Measurements from ENCODE around the gene STMN3.

Gene STMN3

GRCh38 chr20:63682384-63683139 is 29.3 kb upstream of the STMN3 start:
- ChIA-PET CTCF (interaction anchor here (1.1 kb wide), 1 partner anchor 20 kb away, joined by 3 read pairs; no protein-coding TSS in a partner anchor), POLR2A (no interaction called here)
- no peak for DNase-seq (ENCODE audit: extremely low spot score)
- TF ChIP-seq CTCF (IDR thresholded peaks at IDR 0.05; ENCODE audit: control extremely low read depth, extremely low read depth, low read depth, missing control alignments), result no peak

- no peak for DNase-seq (ENCODE audit: extremely low spot score)
- no peak for TF ChIP-seq CTCF (IDR thresholded peaks at IDR 0.05; ENCODE audit: control extremely low read depth, extremely low read depth, low read depth, missing control alignments)
- ChIA-PET CTCF (interaction anchor here (1.1 kb wide), 1 partner anchor 20 kb away, joined by 3 read pairs; no protein-coding TSS in a partner anchor), POLR2A (no interaction called here)
Measured at GRCh38 chr20:63681609-63682142, 28.5 kb upstream of the STMN3 start.

GRCh38 chr20:63680857-63681608 is 27.8 kb upstream of the STMN3 start:
- no peak for DNase-seq (ENCODE audit: extremely low spot score)
- no peak for TF ChIP-seq CTCF (IDR thresholded peaks at IDR 0.05; ENCODE audit: control extremely low read depth, extremely low read depth, low read depth, missing control alignments)
- CTCF ChIA-PET, result no interaction called here
- POLR2A ChIA-PET, result no interaction called here

GRCh38 chr20:63680427-63680826 is 27.2 kb upstream of the STMN3 start:
- CTCF ChIA-PET, result no interaction called here
- DNase-seq (ENCODE audit: extremely low spot score), result no peak
- POLR2A ChIA-PET, result no interaction called here
- TF ChIP-seq CTCF (IDR thresholded peaks at IDR 0.05; ENCODE audit: control extremely low read depth, extremely low read depth, low read depth, missing control alignments), result no peak

GRCh38 chr20:63679799-63680305 is 26.6 kb upstream of the STMN3 start:
- ChIA-PET CTCF (interaction anchor here (1.0 kb wide), 1 partner anchor 11 kb away, joined by 3 read pairs; no protein-coding TSS in a partner anchor), POLR2A (no interaction called here)
- TF ChIP-seq CTCF (IDR thresholded peaks at IDR 0.05; ENCODE audit: control extremely low read depth, extremely low read depth, low read depth, missing control alignments), result no peak
- no peak for DNase-seq (ENCODE audit: extremely low spot score)

- CTCF ChIA-PET, result interaction anchor here (1.0 kb wide), 1 partner anchor 10 kb away, joined by 3 read pairs; no protein-coding TSS in a partner anchor
- no peak for DNase-seq (ENCODE audit: extremely low spot score)
- POLR2A ChIA-PET, result no interaction called here
- no peak for TF ChIP-seq CTCF (IDR thresholded peaks at IDR 0.05; ENCODE audit: control extremely low read depth, extremely low read depth, low read depth, missing control alignments)
Measured at GRCh38 chr20:63678667-63679465, 25.6 kb upstream of the STMN3 start.

Data from GM10248 (cell line).